DND-41 (cell line): ENCODE data around the gene ACACA.

Experiments
- CTCF ChIP-seq: IDR thresholded peaks from 2 replicates; pipeline ENCODE4 v1.5.1; 2012; ENCODE audit warnings: borderline replicate concordance, low read length, moderate library complexity, mild to moderate bottlenecking; ENCODE audit not compliant: poor library complexity, severe bottlenecking; ENCODE audit errors: extremely low read depth
- EZH2 ChIP-seq: IDR thresholded peaks from 3 replicates; pipeline ENCODE4 v1.6.1; 2012; ENCODE audit warnings: borderline replicate concordance, low read depth, mild to moderate bottlenecking, moderate library complexity, low read length, inconsistent platforms; ENCODE audit not compliant: severe bottlenecking

GRCh38 chr17:37255432-37255831 is 151.2 kb downstream of the ACACA start:
- TF ChIP-seq CTCF (no peak), EZH2 (no peak)
